SK-N-SH treated with all-trans-retinoic acid at 6 μM for 48 hours (cell line): Measurements from ENCODE around the gene USH2A.

ENCODE experiments used
- BACH2 ChIP-seq: fragments of 250-450 bp; sonication (Bioruptor Pico); IDR thresholded peaks from 2 replicates; pipeline ENCODE4 v1.9.0; 2021; ENCODE audit warnings: mild to moderate bottlenecking, borderline replicate concordance
- ESRRG ChIP-seq: fragments of 250-450 bp; sonication (Bioruptor Pico); IDR thresholded peaks from 2 replicates; pipeline ENCODE4 v1.6.1; 2021; ENCODE audit warnings: mild to moderate bottlenecking
- OSR1 ChIP-seq: fragments of 250-450 bp; sonication (Bioruptor Pico); IDR thresholded peaks from 2 replicates; pipeline ENCODE4 v1.8.0; 2022; ENCODE audit warnings: moderate library complexity, mild to moderate bottlenecking, inconsistent platforms
- PATZ1 ChIP-seq: fragments of 250-450 bp; sonication (Bioruptor Pico); IDR thresholded peaks from 2 replicates; pipeline ENCODE4 v1.8.0; 2020; ENCODE audit warnings: mild to moderate bottlenecking, moderate library complexity, borderline replicate concordance
- POU6F1 ChIP-seq: fragments of 250-450 bp; sonication (Bioruptor Pico); IDR thresholded peaks from 2 replicates; pipeline ENCODE4 v1.8.0; 2021; ENCODE audit warnings: low read depth, mild to moderate bottlenecking, moderate library complexity, borderline replicate concordance
- PPARA ChIP-seq: fragments of 250-450 bp; sonication (Bioruptor Pico); IDR thresholded peaks from 2 replicates; pipeline ENCODE4 v1.5.0; 2020; ENCODE audit warnings: mild to moderate bottlenecking, borderline replicate concordance
- TSHZ2 ChIP-seq: fragments of 250-450 bp; sonication (Bioruptor Pico); IDR thresholded peaks from 2 replicates; pipeline ENCODE4 v1.5.0; 2020; ENCODE audit warnings: mild to moderate bottlenecking, moderate library complexity
- ZC3H10 ChIP-seq: fragments of 250-450 bp; sonication (Bioruptor Pico); IDR thresholded peaks from 2 replicates; pipeline ENCODE4 v1.5.1; 2021; ENCODE audit warnings: mild to moderate bottlenecking, moderate library complexity
- ZFP3 ChIP-seq: fragments of 250-450 bp; sonication (Bioruptor Pico); IDR thresholded peaks from 2 replicates; pipeline ENCODE4 v1.5.0; 2020; ENCODE audit warnings: mild to moderate bottlenecking, moderate library complexity
- ZFP30 ChIP-seq: fragments of 450-650 bp; formaldehyde crosslinking; IDR thresholded peaks from 2 replicates; pipeline ENCODE4 v1.5.0; 2022; ENCODE audit warnings: mild to moderate bottlenecking, moderate library complexity
- ZNF565 ChIP-seq: fragments of 450-650 bp; formaldehyde crosslinking; conservative IDR thresholded peaks from 2 replicates; pipeline ENCODE4 v1.5.0; 2020; ENCODE audit warnings: low read depth, mild to moderate bottlenecking, moderate library complexity

- TF ChIP-seq PATZ1 (no peak), TSHZ2 (CRISPR knock-in tag) (no peak), ZNF565 (CRISPR knock-in tag) (no peak), OSR1 (CRISPR knock-in tag) (no peak), ESRRG (CRISPR knock-in tag) (no peak), ZFP30 (CRISPR knock-in tag) (no peak), PPARA (CRISPR knock-in tag) (no peak), POU6F1 (CRISPR knock-in tag) (no peak), ZC3H10 (no peak), BACH2 (CRISPR knock-in tag) (no peak), ZFP3 (CRISPR knock-in tag) (no peak)
Measured at GRCh38 chr1:216410026-216410425, 13.2 kb downstream of the USH2A start.
